ENCODE measurements around the gene TTC9B. TPM values are rescaled to one million over a fixed set of nuclear protein-coding genes. Genes with fewer than 3 reads are reported as not detected.

TTC9B gene
- total and polyA plus RNA-seq, 2 experiments from 2014 or later = 0.63 to 1.0 TPM

GRCh38 chr19:40229926-40230417 lies 11.8 kb upstream of the TTC9B start:
- H3K27ac ChIP-seq (ENCODE audit: low read depth) = no peak overlapping the region
- H3K79me2 ChIP-seq (replicated peaks; ENCODE audit: insufficient read depth) = no peaks in the 10 kb centered on the region
- H3K27me3 ChIP-seq (ENCODE audit: insufficient read depth) = peaks cover 34% of the 10 kb centered on the region
- no peak for DNase-seq (ENCODE audit: low spot score)
- Mint-ChIP-seq H3K27ac (no peak overlapping the region), H3K4me3 (no peak overlapping the region), H3K9me3 (peaks cover 3% of the 10 kb centered on the region; the same call in 1 of the 3 replicates), H3K36me3 (ENCODE audit: low read depth) (peaks cover 3% of the 10 kb centered on the region; the same call in 2 of the 3 replicates), H3K4me1 (peaks cover 38% of the 10 kb centered on the region), H3K27me3 (ENCODE audit: insufficient read depth, low read depth, poor library complexity) (peaks cover 36% of the 10 kb centered on the region)
- no peak for TF ChIP-seq REST (IDR thresholded peaks at IDR 0.05; ENCODE audit: unreplicated experiment)
- no peak for TF ChIP-seq ZNF114 (CRISPR knock-in tag; IDR thresholded peaks at IDR 0.05)
- no peak for TF ChIP-seq NANOG (IDR thresholded peaks at IDR 0.05; ENCODE audit: borderline replicate concordance)
- no peak for TF ChIP-seq EZH2 (IDR thresholded peaks at IDR 0.05; ENCODE audit: low read depth, unreplicated experiment)
- H4K20me1 ChIP-seq (replicated peaks; ENCODE audit: insufficient read depth) = no peaks in the 10 kb centered on the region
- no peaks in the 10 kb centered on the region for H3K36me3 ChIP-seq (ENCODE audit: insufficient read depth)
- ATAC-seq = no peak
- H3K9me2 ChIP-seq (ENCODE audit: insufficient read depth) = no peaks in the 10 kb centered on the region
- no peak overlapping the region for H2AFZ ChIP-seq
- H3F3A ChIP-seq (replicated peaks; ENCODE audit: low read depth) = peaks cover 3% of the 10 kb centered on the region; the same call in 1 of the 2 replicates
- no peak overlapping the region for H3K4me2 ChIP-seq
- no peak overlapping the region for H3K4me3 ChIP-seq
- H3K4me1 ChIP-seq (ENCODE audit: insufficient read depth) = peaks cover 31% of the 10 kb centered on the region

- Histone ChIP-seq H3K4me3 (no peak overlapping the region), H3K9me2 (ENCODE audit: insufficient read depth) (no peaks in the 10 kb centered on the region), H3F3A (replicated peaks; ENCODE audit: low read depth) (peaks cover 3% of the 10 kb centered on the region; the same call in 1 of the 2 replicates), H3K36me3 (ENCODE audit: insufficient read depth) (no peaks in the 10 kb centered on the region), H4K20me1 (replicated peaks; ENCODE audit: insufficient read depth) (no peaks in the 10 kb centered on the region), H3K4me1 (ENCODE audit: insufficient read depth) (peaks cover 31% of the 10 kb centered on the region), H3K27me3 (ENCODE audit: insufficient read depth) (peaks cover 37% of the 10 kb centered on the region), H3K4me2 (no peak overlapping the region), H3K79me2 (replicated peaks; ENCODE audit: insufficient read depth) (no peaks in the 10 kb centered on the region), H2AFZ (no peak overlapping the region), H3K27ac (ENCODE audit: low read depth) (no peak overlapping the region)
- no peaks in the 10 kb centered on the region; the same call in 2 of the 3 replicates for H3K36me3 Mint-ChIP-seq (ENCODE audit: low read depth)
- no peak overlapping the region for H3K27ac Mint-ChIP-seq
- H3K4me1 Mint-ChIP-seq = peaks cover 38% of the 10 kb centered on the region
- H3K4me3 Mint-ChIP-seq = no peak overlapping the region
- peaks cover 3% of the 10 kb centered on the region; the same call in 1 of the 3 replicates for H3K9me3 Mint-ChIP-seq
- peaks cover 39% of the 10 kb centered on the region for H3K27me3 Mint-ChIP-seq (ENCODE audit: insufficient read depth, low read depth, poor library complexity)
- no peak for DNase-seq (ENCODE audit: low spot score)
- no peak for ATAC-seq
- TF ChIP-seq ETS1 (IDR thresholded peaks at IDR 0.05) (no peak), CTCF (conservative IDR thresholded peaks at IDR 0.05; ENCODE audit: low read depth in 2 of 2) (no peak), EZH2 (IDR thresholded peaks at IDR 0.05; ENCODE audit: low read depth, unreplicated experiment) (no peak), POLR2AphosphoS5 (IDR thresholded peaks at IDR 0.05; ENCODE audit: low read depth) (no peak; the same call in 1 of the 2 replicates), CREB1 (CRISPR knock-in tag; IDR thresholded peaks at IDR 0.05; ENCODE audit: low read depth) (no peak), REST (IDR thresholded peaks at IDR 0.05; ENCODE audit: unreplicated experiment) (no peak), ZNF114 (CRISPR knock-in tag; IDR thresholded peaks at IDR 0.05) (no peak), STAT1 (IDR thresholded peaks at IDR 0.05; ENCODE audit: unreplicated experiment) (no peak), NANOG (IDR thresholded peaks at IDR 0.05; ENCODE audit: borderline replicate concordance) (no peak), ZNF331 (CRISPR knock-in tag; IDR thresholded peaks at IDR 0.05; ENCODE audit: low read depth) (no peak)
Measured at GRCh38 chr19:40229484-40229883, 11.3 kb upstream of the TTC9B start.
